Activated CD8-positive, alpha-beta memory T cell treated with anti-CD3 and anti-CD28 coated beads for 4 hours (primary cell): ENCODE measurements around the gene DEFB131A.
"Not testable (repeated sequence)": the region's sequence is repeated elsewhere in the genome, so short reads cannot be mapped to it uniquely, and the experiment has no call there.

Experiments
- DNase-seq, 2 donors: peaks; one replicate each; pipeline ENCODE4 v3.0.0-alpha.2; 2020; ENCODE audit warnings: low read depth in 2 of 2

The DEFB131A gene

DNA sequence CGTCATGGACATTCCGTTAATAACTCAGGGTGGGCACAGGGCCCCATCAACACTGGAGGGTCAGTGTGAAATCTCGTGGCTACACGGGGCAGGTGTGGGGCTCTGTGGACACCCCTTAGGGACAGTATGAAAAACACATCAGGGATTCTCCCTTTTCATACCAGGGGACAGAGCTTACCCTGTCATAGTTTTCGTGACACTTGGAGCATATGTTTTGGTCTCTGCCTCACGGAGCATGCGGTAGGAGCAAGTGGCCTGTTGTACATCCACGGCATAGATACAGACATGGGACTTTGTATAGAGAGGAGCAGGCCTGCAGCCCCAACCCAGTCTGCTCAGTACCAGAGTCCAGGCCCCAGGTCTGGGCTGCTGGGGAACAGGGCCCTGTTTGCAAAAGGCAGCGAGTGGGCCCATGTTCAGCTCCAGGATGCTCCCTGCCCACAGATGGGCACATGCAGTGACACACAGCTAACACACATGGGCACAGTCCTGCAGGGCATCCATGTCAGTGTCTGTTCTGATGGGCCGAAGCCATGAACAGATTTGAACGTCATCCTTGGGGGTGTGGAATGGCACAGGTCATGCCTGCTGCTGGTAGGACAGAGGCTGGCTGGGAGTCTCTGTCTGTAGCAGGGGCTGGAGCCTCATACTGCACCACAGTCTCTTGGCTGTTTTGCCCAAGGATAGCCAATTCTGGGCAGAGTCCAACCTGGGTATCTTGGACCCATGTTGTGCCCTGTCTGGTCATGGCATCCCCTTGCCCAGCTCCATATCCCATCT, 50.2 kb downstream of the DEFB131A start:
- not testable (repeated sequence) for DNase-seq

DNA sequence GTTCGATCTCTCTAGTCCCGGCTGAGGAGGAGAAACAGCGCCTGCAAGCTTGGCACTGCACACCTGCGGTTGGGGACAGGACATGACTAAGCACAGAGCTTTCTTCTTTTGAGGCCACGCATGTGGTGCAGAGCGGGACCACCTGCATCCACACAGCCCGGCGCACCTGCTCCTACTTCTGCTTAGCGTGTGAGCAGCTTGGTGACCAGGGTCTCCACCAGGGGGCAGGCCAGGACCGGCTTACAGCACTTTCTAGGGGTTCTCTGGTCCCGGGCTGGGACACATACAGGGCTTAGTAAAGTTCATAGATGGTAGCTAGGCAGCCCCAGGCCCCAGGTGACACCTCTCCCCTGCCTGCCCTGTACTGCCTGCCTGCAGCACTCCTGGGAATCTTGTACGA, 51.2 kb downstream of the DEFB131A start:
- peak; percentile 7 to 19 for DNase-seq

GRCh38 chr4:9497575-9498467, 53.6 kb downstream of the DEFB131A start:
- DNase-seq = not testable (repeated sequence)

DNA sequence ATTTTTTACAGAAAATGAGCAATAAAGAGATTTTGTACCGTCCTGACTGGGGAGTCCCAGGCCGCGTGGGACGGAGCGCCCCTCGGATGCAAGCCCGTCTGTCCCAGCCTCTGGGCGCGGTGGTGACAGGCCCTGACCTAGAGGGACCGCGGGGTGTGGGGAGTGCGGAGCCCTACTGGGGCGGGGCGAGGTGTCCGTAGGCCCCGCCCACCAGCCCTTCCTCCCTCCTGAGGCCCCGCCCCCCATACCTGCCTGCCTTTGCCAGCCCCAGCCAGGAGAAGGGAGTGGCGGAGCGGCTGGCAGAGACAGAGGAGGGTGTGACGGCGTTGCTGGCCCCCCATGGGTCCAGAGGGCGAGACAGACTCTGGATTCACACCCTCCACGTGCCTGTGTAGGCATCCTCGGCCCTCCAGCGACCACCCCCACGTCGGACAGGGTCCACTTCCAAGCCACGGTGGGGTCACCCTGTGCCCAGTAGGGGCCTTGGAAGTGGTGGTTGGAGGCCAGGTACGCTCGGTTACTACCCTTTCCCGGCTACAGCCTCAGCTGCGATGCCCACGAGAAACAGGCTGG, 54.3 kb downstream of the DEFB131A start:
- not testable (repeated sequence) for DNase-seq

GRCh38 chr4:9499974-9500487, 55.8 kb downstream of the DEFB131A start:
- DNase-seq = not testable (repeated sequence)
